MCF 10A (cell line): Measurements from ENCODE around the gene KCNMA1. TPM values are rescaled to one million over a fixed set of nuclear protein-coding genes. Genes with fewer than 3 reads are reported as not detected.

Source experiments
- BruUV-seq: library from RNA; stranded (reverse); fragments of 400-500 nt; replicated peaks from 2 replicates; lab custom pipeline; 2021; lab: Mats Ljungman, UMichigan
- CTCF ChIA-PET: fragments of 300-600 bp; sonication (Branson Sonifier 250); formaldehyde crosslinking; extraction: SDS; loops from one replicate; lab custom pipeline; 2021; ENCODE audit warnings: antibody characterized with exemption, inconsistent platforms; lab: Yijun Ruan, JAX
- POLR2A ChIA-PET: fragments of 300-600, 350-650 bp; sonication (Branson Sonifier 250); formaldehyde crosslinking; extraction: SDS; loops from one replicate; lab custom pipeline; 2020; ENCODE audit warnings: antibody characterized with exemption, inconsistent platforms; lab: Yijun Ruan, JAX
- DNase-seq: peaks from one replicate; pipeline ENCODE4 v3.0.0-alpha.2; 2018; ENCODE audit not compliant: unreplicated experiment
- H3K27ac Mint-ChIP-seq: one replicate; pipeline ENCODE4 v1.8.0; 2022; ENCODE audit warnings: mild to moderate bottlenecking, low read depth, mixed read lengths; ENCODE audit not compliant: unreplicated experiment
- H3K27me3 Mint-ChIP-seq: one replicate; pipeline ENCODE4 v1.8.0; 2022; ENCODE audit warnings: mixed read lengths; ENCODE audit not compliant: insufficient read depth, unreplicated experiment
- H3K36me3 Mint-ChIP-seq: one replicate; pipeline ENCODE4 v1.8.0; 2022; ENCODE audit warnings: mild to moderate bottlenecking, moderate library complexity, mixed read lengths; ENCODE audit not compliant: insufficient read depth, unreplicated experiment
- H3K4me1 Mint-ChIP-seq: one replicate; pipeline ENCODE4 v1.8.0; 2022; ENCODE audit warnings: mixed read lengths; ENCODE audit not compliant: insufficient read depth, unreplicated experiment
- H3K4me3 Mint-ChIP-seq: one replicate; pipeline ENCODE4 v1.8.0; 2022; ENCODE audit warnings: mild to moderate bottlenecking, moderate library complexity, mixed read lengths; ENCODE audit not compliant: unreplicated experiment
- H3K9me3 Mint-ChIP-seq: one replicate; pipeline ENCODE4 v1.8.0; 2022; ENCODE audit warnings: mixed read lengths; ENCODE audit not compliant: unreplicated experiment
- intact Hi-C: fragments of 100-400 bp; cut with micrococcal nuclease; formaldehyde crosslinking; loops from 2 replicates; pipeline ENCODE4 v1.14.1; 2022
- total RNA-seq: library from RNA; stranded (reverse); gene quantifications from 2 replicates; pipeline ENCODE4 v1.2.3, GENCODE V29; 2022
- TF ChIP-seq, protein P1 (sequence below): fragments of 200-600 bp; IDR thresholded peaks from one replicate; pipeline ENCODE4 v1.8.0; 2022; ENCODE audit warnings: antibody characterized with exemption, mild to moderate bottlenecking; ENCODE audit not compliant: unreplicated experiment

The KCNMA1 gene
- total RNA-seq, 1 experiment from 2014 or later = 7.5 TPM

DNA sequence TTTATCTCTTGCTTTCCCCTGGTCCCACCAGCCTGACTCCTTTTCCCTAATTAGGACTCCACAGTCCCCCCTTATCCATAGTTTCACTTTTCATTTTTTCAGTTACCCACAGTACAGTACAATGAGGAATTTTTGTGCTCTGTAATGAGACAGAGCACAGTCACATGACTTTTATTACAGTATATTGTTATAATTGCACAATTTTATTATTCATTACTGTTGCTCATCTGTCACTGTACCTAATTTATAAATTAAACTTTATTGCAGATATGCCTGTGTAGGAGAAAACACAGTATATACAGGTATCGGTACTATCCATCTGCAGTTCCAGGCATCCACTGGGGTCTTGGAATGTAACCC lies 125.4 kb downstream of the KCNMA1 start:
- Mint-ChIP-seq H3K4me1 (peaks cover 34% of the 10 kb centered on the region), H3K36me3 (peaks cover 6% of the 10 kb centered on the region), H3K27ac (no peak overlapping the region), H3K27me3 (no peaks in the 10 kb centered on the region), H3K9me3 (no peaks in the 10 kb centered on the region), H3K4me3 (no peak overlapping the region)
- no peak for DNase-seq
- POLR2A ChIA-PET = interaction anchor here (1.4 kb wide), 1 partner anchor 10 kb away, joined by 3 read pairs; no protein-coding TSS in a partner anchor
- intact Hi-C loops = loop anchor here (5.0 kb wide), 1 partner anchor 130 kb away; no protein-coding TSS in a partner anchor
- CTCF ChIA-PET = no interaction called here
- TF ChIP-seq, protein P1, sequence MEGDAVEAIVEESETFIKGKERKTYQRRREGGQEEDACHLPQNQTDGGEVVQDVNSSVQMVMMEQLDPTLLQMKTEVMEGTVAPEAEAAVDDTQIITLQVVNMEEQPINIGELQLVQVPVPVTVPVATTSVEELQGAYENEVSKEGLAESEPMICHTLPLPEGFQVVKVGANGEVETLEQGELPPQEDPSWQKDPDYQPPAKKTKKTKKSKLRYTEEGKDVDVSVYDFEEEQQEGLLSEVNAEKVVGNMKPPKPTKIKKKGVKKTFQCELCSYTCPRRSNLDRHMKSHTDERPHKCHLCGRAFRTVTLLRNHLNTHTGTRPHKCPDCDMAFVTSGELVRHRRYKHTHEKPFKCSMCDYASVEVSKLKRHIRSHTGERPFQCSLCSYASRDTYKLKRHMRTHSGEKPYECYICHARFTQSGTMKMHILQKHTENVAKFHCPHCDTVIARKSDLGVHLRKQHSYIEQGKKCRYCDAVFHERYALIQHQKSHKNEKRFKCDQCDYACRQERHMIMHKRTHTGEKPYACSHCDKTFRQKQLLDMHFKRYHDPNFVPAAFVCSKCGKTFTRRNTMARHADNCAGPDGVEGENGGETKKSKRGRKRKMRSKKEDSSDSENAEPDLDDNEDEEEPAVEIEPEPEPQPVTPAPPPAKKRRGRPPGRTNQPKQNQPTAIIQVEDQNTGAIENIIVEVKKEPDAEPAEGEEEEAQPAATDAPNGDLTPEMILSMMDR = no peak
- no TSS peak for BruUV-seq

DNA sequence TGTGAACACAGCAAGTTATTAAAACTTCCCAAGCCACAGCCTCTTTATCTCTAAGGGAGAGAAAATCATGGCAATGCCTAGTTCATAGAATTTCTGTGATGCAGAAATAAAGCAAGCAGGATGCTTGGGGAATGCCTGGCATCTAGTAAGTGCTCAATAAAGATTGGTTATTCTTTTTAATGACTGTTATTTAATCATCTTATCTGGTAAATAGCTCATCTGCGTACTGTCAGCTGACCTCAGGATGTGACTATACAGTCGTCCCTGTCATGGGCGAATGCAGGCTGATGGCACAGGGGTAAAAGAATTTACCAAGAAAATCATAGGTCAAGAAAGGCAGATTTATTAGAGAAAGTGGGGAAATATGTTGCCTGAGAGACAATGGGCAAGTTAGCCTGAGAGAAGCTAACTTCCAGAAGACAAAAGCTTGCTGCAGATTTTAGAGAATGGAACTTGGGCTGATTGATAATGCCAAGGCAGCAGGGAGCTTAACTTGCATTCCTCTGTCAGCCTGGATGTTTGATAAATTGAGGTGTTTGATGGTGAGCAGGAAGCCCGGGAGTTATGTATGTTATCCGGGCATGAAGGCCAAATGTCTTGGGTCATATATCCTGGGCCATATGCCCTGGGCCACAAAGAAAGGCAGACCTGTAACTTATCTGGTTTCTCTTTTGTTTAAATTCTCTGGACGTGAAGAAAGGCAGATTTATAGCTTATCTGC lies 126.0 kb downstream of the KCNMA1 start:
- BruUV-seq = no TSS peak
- Mint-ChIP-seq H3K4me3 (no peak overlapping the region), H3K27ac (no peak overlapping the region), H3K4me1 (peaks cover 39% of the 10 kb centered on the region), H3K9me3 (no peaks in the 10 kb centered on the region), H3K27me3 (no peaks in the 10 kb centered on the region), H3K36me3 (peaks cover 6% of the 10 kb centered on the region)
- DNase-seq = no peak
- intact Hi-C loops = loop anchor here (5.0 kb wide), 1 partner anchor 131 kb away; no protein-coding TSS in a partner anchor
- ChIA-PET POLR2A (interaction anchor here (1.4 kb wide), 1 partner anchor 10 kb away, joined by 3 read pairs; no protein-coding TSS in a partner anchor), CTCF (interaction anchor here (0.6 kb wide), 2 partner anchors 17 to 1554 kb away, joined by 3 read pairs; no protein-coding TSS in a partner anchor)
- TF ChIP-seq, protein P1 = no peak

DNA sequence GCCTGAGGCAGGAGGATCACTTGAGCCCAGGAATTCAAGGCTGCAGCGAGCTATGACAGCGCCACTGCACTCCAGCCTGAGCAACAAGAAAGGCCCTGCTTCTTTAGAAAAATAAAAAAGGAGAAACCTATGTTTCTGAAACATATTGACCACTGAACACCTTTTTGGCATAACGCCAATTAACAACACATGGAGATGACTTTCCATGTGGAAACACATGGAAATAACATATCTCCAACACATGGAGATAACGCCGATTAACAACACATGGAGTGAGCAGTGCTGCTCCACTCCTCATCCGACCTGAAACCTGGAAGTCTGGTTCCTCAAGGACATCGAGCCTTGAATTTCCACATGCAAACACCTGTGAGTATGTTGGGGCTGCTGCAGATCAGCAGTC lies 126.9 kb downstream of the KCNMA1 start:
- no peak overlapping the region for H3K4me3 Mint-ChIP-seq
- no peaks in the 10 kb centered on the region for H3K27me3 Mint-ChIP-seq
- CTCF ChIA-PET = interaction anchor here (0.6 kb wide), 2 partner anchors 209 to 448 kb away, joined by 3 read pairs; no protein-coding TSS in a partner anchor
- POLR2A ChIA-PET = no interaction called here
- DNase-seq = no peak
- TF ChIP-seq, protein P1 = no peak
- intact Hi-C loops = loop anchor here (5.0 kb wide), 1 partner anchor 132 kb away; no protein-coding TSS in a partner anchor
- peaks cover 48% of the 10 kb centered on the region for H3K4me1 Mint-ChIP-seq
- no peaks in the 10 kb centered on the region for H3K9me3 Mint-ChIP-seq
- no TSS peak for BruUV-seq
- peaks cover 6% of the 10 kb centered on the region for H3K36me3 Mint-ChIP-seq
- H3K27ac Mint-ChIP-seq = no peak overlapping the region

DNA sequence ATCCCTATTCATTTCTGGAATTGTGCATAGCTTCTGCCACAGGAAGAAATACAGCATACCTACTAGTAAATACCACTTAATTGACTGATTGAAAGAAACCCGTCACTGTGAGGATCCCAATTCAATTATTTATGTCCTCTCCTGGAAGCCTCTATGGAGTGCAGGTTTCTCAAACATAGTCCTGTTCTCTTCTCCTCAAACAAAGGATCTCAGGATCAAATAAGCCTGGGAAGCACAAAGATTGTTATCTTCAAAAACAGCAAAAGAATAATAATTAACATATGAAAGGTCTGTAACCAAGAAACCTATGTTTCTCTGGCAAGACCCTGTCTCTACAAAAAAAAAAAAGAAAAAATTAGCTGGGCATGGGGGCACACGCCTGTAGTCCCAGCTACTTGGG lies 127.3 kb downstream of the KCNMA1 start:
- Mint-ChIP-seq H3K27me3 (no peaks in the 10 kb centered on the region), H3K4me1 (peaks cover 52% of the 10 kb centered on the region), H3K9me3 (no peaks in the 10 kb centered on the region), H3K27ac (no peak overlapping the region), H3K36me3 (peaks cover 6% of the 10 kb centered on the region), H3K4me3 (no peak overlapping the region)
- CTCF ChIA-PET = interaction anchor here (0.6 kb wide), 3 partner anchors 56 to 448 kb away, joined by 3 to 4 read pairs (median 3); no protein-coding TSS in a partner anchor
- no TSS peak for BruUV-seq
- intact Hi-C loops = loop anchor here (5.0 kb wide), 1 partner anchor 132 kb away; no protein-coding TSS in a partner anchor
- TF ChIP-seq, protein P1 = no peak
- no peak for DNase-seq
- POLR2A ChIA-PET = no interaction called here
